Measurements from ENCODE around the gene CXXC5. TPM values are rescaled to one million over a fixed set of nuclear protein-coding genes. Genes with fewer than 3 reads are reported as not detected.

Gene CXXC5
- total RNA-seq, 4 donors from 2014 or later: 26.5 to 50.7 (median 36.2) TPM

DNA sequence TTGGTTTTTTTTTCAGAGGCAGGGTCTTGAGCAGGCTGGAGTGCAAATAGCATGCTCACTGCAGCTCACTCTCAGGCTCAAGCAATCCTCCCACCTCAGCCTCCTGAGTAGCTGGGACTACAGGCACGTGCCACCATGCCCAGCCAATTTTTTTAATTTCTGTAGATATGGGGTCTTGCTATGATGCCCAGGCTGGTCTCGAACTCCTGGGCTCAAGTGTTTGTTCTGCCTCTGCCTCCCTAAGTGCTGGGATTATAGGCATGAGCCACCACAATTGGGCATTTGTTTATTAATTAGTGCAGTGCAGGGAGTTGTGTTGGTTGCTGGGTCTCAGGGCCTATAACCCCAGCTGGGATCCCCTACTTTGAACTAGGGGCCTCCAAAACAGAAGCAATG, 47.0 kb downstream of the CXXC5 start:
- Histone ChIP-seq H3K9me3 (no peaks in the 10 kb centered on the region), H3K4me3 (no peak overlapping the region), H3K36me3 (no peaks in the 10 kb centered on the region), H3K27ac (no peak overlapping the region), H3K4me1 (peaks cover 19 to 35% (median 29%) of the 10 kb centered on the region in 4 donors), H3K27me3 (peaks cover 22% of the 10 kb centered on the region)
- TF ChIP-seq EP300 (IDR thresholded peaks at IDR 0.05; ENCODE audit: low read depth) (no peak), POLR2AphosphoS5 (IDR thresholded peaks at IDR 0.05) (no peak), POLR2A (IDR thresholded peaks at IDR 0.05) (no peak)
- TF ChIP-seq, protein P1, sequence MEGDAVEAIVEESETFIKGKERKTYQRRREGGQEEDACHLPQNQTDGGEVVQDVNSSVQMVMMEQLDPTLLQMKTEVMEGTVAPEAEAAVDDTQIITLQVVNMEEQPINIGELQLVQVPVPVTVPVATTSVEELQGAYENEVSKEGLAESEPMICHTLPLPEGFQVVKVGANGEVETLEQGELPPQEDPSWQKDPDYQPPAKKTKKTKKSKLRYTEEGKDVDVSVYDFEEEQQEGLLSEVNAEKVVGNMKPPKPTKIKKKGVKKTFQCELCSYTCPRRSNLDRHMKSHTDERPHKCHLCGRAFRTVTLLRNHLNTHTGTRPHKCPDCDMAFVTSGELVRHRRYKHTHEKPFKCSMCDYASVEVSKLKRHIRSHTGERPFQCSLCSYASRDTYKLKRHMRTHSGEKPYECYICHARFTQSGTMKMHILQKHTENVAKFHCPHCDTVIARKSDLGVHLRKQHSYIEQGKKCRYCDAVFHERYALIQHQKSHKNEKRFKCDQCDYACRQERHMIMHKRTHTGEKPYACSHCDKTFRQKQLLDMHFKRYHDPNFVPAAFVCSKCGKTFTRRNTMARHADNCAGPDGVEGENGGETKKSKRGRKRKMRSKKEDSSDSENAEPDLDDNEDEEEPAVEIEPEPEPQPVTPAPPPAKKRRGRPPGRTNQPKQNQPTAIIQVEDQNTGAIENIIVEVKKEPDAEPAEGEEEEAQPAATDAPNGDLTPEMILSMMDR (IDR thresholded peaks at IDR 0.05): no peak
- intact Hi-C loops (cut with DNase I; ENCODE audit: low total_unique reads): no loop called here
- in situ Hi-C loops (cut with MboI; ENCODE audit: low pct_ligation_motif_present in 1 of 4, low pct_unique_long_range_greater_than_20kb in 1 of 4, low sequenced_read_pairs in 3 of 4): loop anchor here in 2 of 4 donors (10.0 kb wide), 2 partner anchors 50 to 60 kb away; partner anchors contain the start of gene CXXC5 (in 1 of the 2)
- 80 to 91% methylated on average over 1 to 2 of the region's 2 CpGs for WGBS, 2 donors (ENCODE audit: low coverage in 1 of 2)
- DNase-seq: no peak

GRCh38 chr5:139696167-139696893, 48.2 kb downstream of the CXXC5 start:
- no peak for DNase-seq
- TF ChIP-seq EP300 (IDR thresholded peaks at IDR 0.05; ENCODE audit: low read depth) (no peak), POLR2A (IDR thresholded peaks at IDR 0.05) (no peak), POLR2AphosphoS5 (IDR thresholded peaks at IDR 0.05) (no peak)
- TF ChIP-seq, protein P1 (IDR thresholded peaks at IDR 0.05): no peak
- in situ Hi-C loops (cut with MboI; ENCODE audit: low pct_ligation_motif_present in 1 of 4, low pct_unique_long_range_greater_than_20kb in 1 of 4, low sequenced_read_pairs in 3 of 4): loop anchor here in 2 of 4 donors (10.0 kb wide), 2 partner anchors 52 to 62 kb away; partner anchors contain the start of gene CXXC5 (in 1 of the 2)

DNA sequence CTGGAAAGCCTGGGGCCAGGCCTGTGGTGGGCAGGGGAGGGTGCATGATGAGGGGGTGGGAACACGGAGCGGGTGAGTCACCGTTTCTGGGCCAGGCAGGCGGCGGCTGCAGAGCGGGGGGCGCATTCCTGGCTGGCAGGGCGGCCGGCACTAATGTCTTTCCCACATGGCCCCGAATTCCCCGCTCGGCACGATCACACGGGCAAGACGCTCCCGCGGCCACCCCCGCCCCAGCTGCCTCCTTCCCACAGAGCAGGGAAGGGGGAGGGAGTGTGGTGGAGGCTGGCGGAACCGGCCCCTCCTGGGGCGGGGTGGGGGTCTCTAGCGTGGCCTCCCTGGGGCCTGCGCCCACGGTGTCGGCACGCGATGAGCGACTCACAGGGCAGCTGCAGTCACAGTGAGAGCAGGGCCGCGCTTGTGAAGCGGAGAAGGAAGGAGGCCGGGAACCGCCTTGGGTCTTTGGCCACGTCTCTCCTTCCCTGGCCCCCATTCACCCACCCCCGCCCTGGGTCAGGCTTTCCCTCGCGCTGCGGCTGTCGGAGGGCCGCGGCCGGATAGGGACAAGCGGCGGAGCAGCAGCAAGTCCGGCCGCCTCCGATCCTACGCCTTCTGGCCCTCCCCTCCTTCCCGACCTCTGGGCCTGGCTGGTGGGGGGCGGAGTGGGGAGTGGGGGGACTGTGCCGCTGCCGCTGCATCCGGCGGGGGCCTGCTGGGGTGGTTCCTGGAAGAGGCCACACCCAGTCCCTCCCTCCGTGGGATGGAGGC, 48.9 kb downstream of the CXXC5 start:
- Histone ChIP-seq H3K4me1 (peaks cover 25 to 38% (median 29%) of the 10 kb centered on the region in 4 donors), H3K27ac (peak overlapping the region; percentile 80 to 84 (median 81)), H3K27me3 (peaks cover 22% of the 10 kb centered on the region), H3K36me3 (no peaks in the 10 kb centered on the region), H3K9me3 (no peaks in the 10 kb centered on the region), H3K4me3 (peak overlapping the region; percentile 19 to 46 (median 33))
- no peak for TF ChIP-seq EP300 (IDR thresholded peaks at IDR 0.05; ENCODE audit: low read depth)
- TF ChIP-seq POLR2AphosphoS5 (IDR thresholded peaks at IDR 0.05): peak in 1 of 3 donors; percentile 41
- in situ Hi-C loops (cut with MboI; ENCODE audit: low pct_ligation_motif_present in 1 of 4, low pct_unique_long_range_greater_than_20kb in 1 of 4, low sequenced_read_pairs in 3 of 4): loop anchor here in 2 of 4 donors (10.0 kb wide), 2 partner anchors 52 to 62 kb away; partner anchors contain the start of gene CXXC5 (in 1 of the 2)
- DNase-seq: peak; percentile 59
- intact Hi-C loops (cut with DNase I; ENCODE audit: low total_unique reads): no loop called here
- 8% methylated on average over 14 of the region's 55 CpGs; no CpG with 5 or more reads in 1 of the 2 donors for WGBS, 2 donors (ENCODE audit: low coverage in 1 of 2)

More at GRCh38 chr5:139696167-139696893, 48.2 kb downstream of the CXXC5 start:
- Histone ChIP-seq H3K27ac (peak overlapping the region; percentile 80 to 84 (median 81)), H3K9me3 (no peaks in the 10 kb centered on the region), H3K4me3 (peak overlapping the region in 2 of 4 donors; percentile 40 to 46), H3K36me3 (no peaks in the 10 kb centered on the region), H3K27me3 (peaks cover 22% of the 10 kb centered on the region), H3K4me1 (peaks cover 25 to 36% (median 27%) of the 10 kb centered on the region in 4 donors)
- intact Hi-C loops (cut with DNase I; ENCODE audit: low total_unique reads): no loop called here
- 72 to 80% methylated on average over 7 to 21 of the region's 21 CpGs for WGBS, 2 donors (ENCODE audit: low coverage in 1 of 2)

GRCh38 chr5:139698490-139699146, 50.5 kb downstream of the CXXC5 start:
- Histone ChIP-seq H3K9me3 (no peaks in the 10 kb centered on the region), H3K27me3 (peaks cover 22% of the 10 kb centered on the region), H3K36me3 (no peaks in the 10 kb centered on the region), H3K27ac (peak overlapping the region; percentile 80 to 84 (median 81)), H3K4me1 (peaks cover 25 to 38% (median 29%) of the 10 kb centered on the region in 4 donors), H3K4me3 (no peak overlapping the region)
- DNase-seq: peak; percentile 78
- no peak for TF ChIP-seq POLR2AphosphoS5 (IDR thresholded peaks at IDR 0.05)
- no peak for TF ChIP-seq POLR2A (IDR thresholded peaks at IDR 0.05)
- TF ChIP-seq, protein P1 (IDR thresholded peaks at IDR 0.05): no peak
- no peak for TF ChIP-seq EP300 (IDR thresholded peaks at IDR 0.05; ENCODE audit: low read depth)
- 35% methylated on average over 13 of the region's 13 CpGs; no CpG with 5 or more reads in 1 of the 2 donors for WGBS, 2 donors (ENCODE audit: low coverage in 1 of 2)
- in situ Hi-C loops (cut with MboI; ENCODE audit: low pct_ligation_motif_present in 1 of 4, low pct_unique_long_range_greater_than_20kb in 1 of 4, low sequenced_read_pairs in 3 of 4) (loop anchor here in 2 of 4 donors (10.0 kb wide), 2 partner anchors 54 to 64 kb away; partner anchors contain the start of gene CXXC5 (in 1 of the 2)), intact Hi-C loops (cut with DNase I; ENCODE audit: low total_unique reads) (no loop called here)
